ENCODE measurements around the gene TSHZ2. TPM values are rescaled to one million over a fixed set of nuclear protein-coding genes. Genes with fewer than 3 reads are reported as not detected.
A peak's percentile ranks its signal among the peaks of the same experiment; 100 is the strongest.

TSHZ2 gene
- total and polyA plus RNA-seq, 9 of the 15 experiments (the other 6 are each of a cell fraction or from before 2014, with no cell fraction given): 0.03 to 0.20 (median 0.05) TPM; not detected in 4

GRCh38 chr20:53212018-53212417 is 239.9 kb downstream of the TSHZ2 start (continued):
- TF ChIP-seq ARID1B (IDR thresholded peaks at IDR 0.05) (peak; percentile 34; the same call in 1 of the 2 replicates), HOXB6 (CRISPR knock-in tag; IDR thresholded peaks at IDR 0.05; ENCODE audit: borderline replicate concordance) (no peak), SAFB2 (IDR thresholded peaks at IDR 0.05; ENCODE audit: borderline replicate concordance, low read depth, low read length, severe bottlenecking) (no peak), EP300 (IDR thresholded peaks at IDR 0.05; ENCODE audit: low read length) (peak; percentile 36; the same call in 1 of the 2 replicates), ZNF696 (CRISPR knock-in tag; conservative IDR thresholded peaks at IDR 0.05) (no peak), E2F6 (IDR thresholded peaks at IDR 0.05; ENCODE audit: borderline replicate concordance in 1 of 2, extremely low read depth in 1 of 2, insufficient read depth in 1 of 2, insufficient read length in 1 of 2, low read depth in 1 of 2, low read length in 1 of 2, poor library complexity in 1 of 2, severe bottlenecking in 1 of 2) (no peak), BHLHE40 (IDR thresholded peaks at IDR 0.05; ENCODE audit: low read length) (no peak), XRCC4 (IDR thresholded peaks at IDR 0.05; ENCODE audit: extremely low read depth, insufficient read depth, insufficient read length) (no peak), ZNF143 (CRISPR knock-in tag; IDR thresholded peaks at IDR 0.05) (no peak), CBFB (CRISPR knock-in tag; IDR thresholded peaks at IDR 0.05) (no peak), KLF10 (CRISPR knock-in tag; IDR thresholded peaks at IDR 0.05) (no peak), ZNF785 (CRISPR knock-in tag; IDR thresholded peaks at IDR 0.05) (no peak), MTA1 (IDR thresholded peaks at IDR 0.05; ENCODE audit: borderline replicate concordance) (no peak), FOXP4 (CRISPR knock-in tag; IDR thresholded peaks at IDR 0.05; ENCODE audit: borderline replicate concordance) (no peak), SLC30A9 (CRISPR knock-in tag; IDR thresholded peaks at IDR 0.05) (no peak), GTF2B (IDR thresholded peaks at IDR 0.05; ENCODE audit: extremely low read depth, insufficient read length) (no peak), CCNT2 (IDR thresholded peaks at IDR 0.05; ENCODE audit: borderline replicate concordance, extremely low read depth, insufficient read length, low read depth, low read length) (no peak)
- TF ChIP-seq, protein P1, sequence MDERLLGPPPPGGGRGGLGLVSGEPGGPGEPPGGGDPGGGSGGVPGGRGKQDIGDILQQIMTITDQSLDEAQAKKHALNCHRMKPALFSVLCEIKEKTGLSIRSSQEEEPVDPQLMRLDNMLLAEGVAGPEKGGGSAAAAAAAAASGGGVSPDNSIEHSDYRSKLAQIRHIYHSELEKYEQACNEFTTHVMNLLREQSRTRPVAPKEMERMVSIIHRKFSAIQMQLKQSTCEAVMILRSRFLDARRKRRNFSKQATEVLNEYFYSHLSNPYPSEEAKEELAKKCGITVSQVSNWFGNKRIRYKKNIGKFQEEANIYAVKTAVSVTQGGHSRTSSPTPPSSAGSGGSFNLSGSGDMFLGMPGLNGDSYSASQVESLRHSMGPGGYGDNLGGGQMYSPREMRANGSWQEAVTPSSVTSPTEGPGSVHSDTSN (CRISPR knock-in tag; IDR thresholded peaks at IDR 0.05; ENCODE audit: low read depth): no peak
- TF ChIP-seq, protein P1 (tag; conservative IDR thresholded peaks at IDR 0.05; ENCODE audit: low read depth): peak; percentile 57; the same call in 1 of the 2 replicates
- TF ChIP-seq, protein P2, sequence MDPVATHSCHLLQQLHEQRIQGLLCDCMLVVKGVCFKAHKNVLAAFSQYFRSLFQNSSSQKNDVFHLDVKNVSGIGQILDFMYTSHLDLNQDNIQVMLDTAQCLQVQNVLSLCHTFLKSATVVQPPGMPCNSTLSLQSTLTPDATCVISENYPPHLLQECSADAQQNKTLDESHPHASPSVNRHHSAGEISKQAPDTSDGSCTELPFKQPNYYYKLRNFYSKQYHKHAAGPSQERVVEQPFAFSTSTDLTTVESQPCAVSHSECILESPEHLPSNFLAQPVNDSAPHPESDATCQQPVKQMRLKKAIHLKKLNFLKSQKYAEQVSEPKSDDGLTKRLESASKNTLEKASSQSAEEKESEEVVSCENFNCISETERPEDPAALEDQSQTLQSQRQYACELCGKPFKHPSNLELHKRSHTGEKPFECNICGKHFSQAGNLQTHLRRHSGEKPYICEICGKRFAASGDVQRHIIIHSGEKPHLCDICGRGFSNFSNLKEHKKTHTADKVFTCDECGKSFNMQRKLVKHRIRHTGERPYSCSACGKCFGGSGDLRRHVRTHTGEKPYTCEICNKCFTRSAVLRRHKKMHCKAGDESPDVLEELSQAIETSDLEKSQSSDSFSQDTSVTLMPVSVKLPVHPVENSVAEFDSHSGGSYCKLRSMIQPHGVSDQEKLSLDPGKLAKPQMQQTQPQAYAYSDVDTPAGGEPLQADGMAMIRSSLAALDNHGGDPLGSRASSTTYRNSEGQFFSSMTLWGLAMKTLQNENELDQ (CRISPR knock-in tag; IDR thresholded peaks at IDR 0.05; ENCODE audit: borderline replicate concordance): no peak
